Measurements from ENCODE around the gene ZGPAT. TPM values are rescaled to one million over a fixed set of nuclear protein-coding genes. Genes with fewer than 3 reads are reported as not detected.
"Not testable (repeated sequence)": the region's sequence is repeated elsewhere in the genome, so short reads cannot be mapped to it uniquely, and the experiment has no call there.

ZGPAT gene
- total RNA-seq, 2 experiments from 2014 or later: 41.6 to 42.8 TPM

- Mint-ChIP-seq H3K27me3 (no peaks in the 10 kb centered on the region), H3K36me3 (ENCODE audit: low read depth) (no peaks in the 10 kb centered on the region), H3K27ac (no peak overlapping the region), H3K4me1 (no peaks in the 10 kb centered on the region), H3K4me3 (no peak overlapping the region), H3K9me3 (no peaks in the 10 kb centered on the region)
- ChIA-PET CTCF (no interaction called here), POLR2A (no interaction called here)
- DNase-seq: no peak
Observed at GRCh38 chr20:63768591-63769515, 61.0 kb downstream of the ZGPAT start.

- Mint-ChIP-seq H3K36me3 (ENCODE audit: low read depth) (no peaks in the 10 kb centered on the region), H3K4me3 (no peak overlapping the region), H3K9me3 (no peaks in the 10 kb centered on the region), H3K4me1 (no peaks in the 10 kb centered on the region), H3K27ac (no peak overlapping the region), H3K27me3 (peaks cover 2% of the 10 kb centered on the region)
- ChIA-PET CTCF (no interaction called here), POLR2A (no interaction called here)
- DNase-seq: no peak
Observed at GRCh38 chr20:63769891-63770474, 62.1 kb downstream of the ZGPAT start.

- ChIA-PET POLR2A (no interaction called here), CTCF (no interaction called here)
- Mint-ChIP-seq H3K9me3 (no peaks in the 10 kb centered on the region), H3K4me3 (no peak overlapping the region), H3K27ac (no peak overlapping the region), H3K36me3 (ENCODE audit: low read depth) (no peaks in the 10 kb centered on the region), H3K27me3 (peaks cover 2% of the 10 kb centered on the region), H3K4me1 (no peaks in the 10 kb centered on the region)
- DNase-seq: no peak
Observed at GRCh38 chr20:63771046-63771707, 63.3 kb downstream of the ZGPAT start.

- Mint-ChIP-seq H3K4me1 (no peaks in the 10 kb centered on the region), H3K9me3 (no peaks in the 10 kb centered on the region), H3K27me3 (peaks cover 2% of the 10 kb centered on the region), H3K27ac (no peak overlapping the region), H3K36me3 (ENCODE audit: low read depth) (no peaks in the 10 kb centered on the region), H3K4me3 (no peak overlapping the region)
- ChIA-PET CTCF (no interaction called here), POLR2A (no interaction called here)
- no peak for DNase-seq
Observed at GRCh38 chr20:63772781-63773518, 65.1 kb downstream of the ZGPAT start.

- peaks cover 2% of the 10 kb centered on the region for H3K27me3 Mint-ChIP-seq
- CTCF ChIA-PET: interaction anchor here (1.5 kb wide), 1 partner anchor 11 kb away, joined by 3 read pairs; no protein-coding TSS in a partner anchor
- POLR2A ChIA-PET: no interaction called here
- H3K4me3 Mint-ChIP-seq: no peak overlapping the region
- H3K9me3 Mint-ChIP-seq: no peaks in the 10 kb centered on the region
- no peaks in the 10 kb centered on the region for H3K4me1 Mint-ChIP-seq
- H3K27ac Mint-ChIP-seq: no peak overlapping the region
- no peak for DNase-seq
- H3K36me3 Mint-ChIP-seq (ENCODE audit: low read depth): no peaks in the 10 kb centered on the region
Observed at GRCh38 chr20:63773571-63774241, 65.9 kb downstream of the ZGPAT start.

- POLR2A ChIA-PET: no interaction called here
- CTCF ChIA-PET: interaction anchor here (1.1 to 1.5 kb wide), 2 partner anchors 10 to 12 kb away, joined by 3 read pairs; no protein-coding TSS in a partner anchor
- peaks cover 2% of the 10 kb centered on the region for H3K27me3 Mint-ChIP-seq
- H3K27ac Mint-ChIP-seq: no peak overlapping the region
- no peaks in the 10 kb centered on the region for H3K9me3 Mint-ChIP-seq
- no peak for DNase-seq
- no peaks in the 10 kb centered on the region for H3K36me3 Mint-ChIP-seq (ENCODE audit: low read depth)
- H3K4me3 Mint-ChIP-seq: no peak overlapping the region
- H3K4me1 Mint-ChIP-seq: no peaks in the 10 kb centered on the region
Observed at GRCh38 chr20:63774306-63774705, 66.5 kb downstream of the ZGPAT start.

GRCh38 chr20:63775096-63775978, 67.5 kb downstream of the ZGPAT start:
- DNase-seq: no peak
- ChIA-PET POLR2A (no interaction called here), CTCF (interaction anchor here (1.1 to 1.5 kb wide), 2 partner anchors 9 to 11 kb away, joined by 3 read pairs; no protein-coding TSS in a partner anchor)
- H3K4me1 Mint-ChIP-seq: no peaks in the 10 kb centered on the region
- H3K4me3 Mint-ChIP-seq: no peak overlapping the region
- no peaks in the 10 kb centered on the region for H3K36me3 Mint-ChIP-seq (ENCODE audit: low read depth)
- no peaks in the 10 kb centered on the region for H3K9me3 Mint-ChIP-seq
- peaks cover 2% of the 10 kb centered on the region for H3K27me3 Mint-ChIP-seq
- no peak overlapping the region for H3K27ac Mint-ChIP-seq

- H3K36me3 Mint-ChIP-seq (ENCODE audit: low read depth); CTCF ChIA-PET: not testable (repeated sequence)
Observed at GRCh38 chr20:63776875-63777274, 69.0 kb downstream of the ZGPAT start.

GRCh38 chr20:63777614-63778013, 69.8 kb downstream of the ZGPAT start:
- no peak for DNase-seq
- Mint-ChIP-seq H3K36me3 (ENCODE audit: low read depth) (no peaks in the 10 kb centered on the region), H3K27me3 (peaks cover 2% of the 10 kb centered on the region), H3K9me3 (no peaks in the 10 kb centered on the region), H3K4me1 (peaks cover 11% of the 10 kb centered on the region), H3K27ac (no peak overlapping the region), H3K4me3 (no peak overlapping the region)
- ChIA-PET POLR2A (no interaction called here), CTCF (no interaction called here)

More at GRCh38 chr20:63776875-63777274, 69.0 kb downstream of the ZGPAT start:
- H3K27me3 Mint-ChIP-seq, H3K27ac Mint-ChIP-seq, H3K4me3 Mint-ChIP-seq, POLR2A ChIA-PET, DNase-seq, H3K9me3 Mint-ChIP-seq, H3K4me1 Mint-ChIP-seq: not testable (repeated sequence)

- ChIA-PET POLR2A (interaction anchor here (1.0 kb wide), 1 partner anchor 184 kb away, joined by 3 read pairs; no protein-coding TSS in a partner anchor), CTCF (interaction anchor here (0.6 to 1.9 kb wide), 3 partner anchors 94 to 261 kb away, joined by 3 to 5 read pairs (median 3); no protein-coding TSS in a partner anchor)
- Mint-ChIP-seq H3K9me3 (no peaks in the 10 kb centered on the region), H3K4me3 (no peak overlapping the region), H3K36me3 (ENCODE audit: low read depth) (no peaks in the 10 kb centered on the region), H3K27ac (no peak overlapping the region), H3K4me1 (peaks cover 12% of the 10 kb centered on the region), H3K27me3 (peaks cover 2% of the 10 kb centered on the region)
- DNase-seq: no peak
Observed at GRCh38 chr20:63778034-63778752, 70.4 kb downstream of the ZGPAT start.

GRCh38 chr20:63778857-63779256, 71.0 kb downstream of the ZGPAT start:
- DNase-seq: no peak
- no peaks in the 10 kb centered on the region for H3K36me3 Mint-ChIP-seq (ENCODE audit: low read depth)
- no peaks in the 10 kb centered on the region for H3K9me3 Mint-ChIP-seq
- no peak overlapping the region for H3K27ac Mint-ChIP-seq
- H3K4me1 Mint-ChIP-seq: peaks cover 12% of the 10 kb centered on the region
- ChIA-PET CTCF (interaction anchor here (0.6 to 1.9 kb wide), 3 partner anchors 94 to 260 kb away, joined by 3 to 5 read pairs (median 3); no protein-coding TSS in a partner anchor), POLR2A (interaction anchor here (1.0 kb wide), 1 partner anchor 183 kb away, joined by 3 read pairs; no protein-coding TSS in a partner anchor)
- no peak overlapping the region for H3K4me3 Mint-ChIP-seq
- H3K27me3 Mint-ChIP-seq: peaks cover 2% of the 10 kb centered on the region
